HG03565 (cell line): ENCODE measurements around the gene KIF19.

Source experiments
- ATAC-seq: cut with Tn5 transposase; IDR thresholded peaks from one replicate; pipeline ENCODE4 v1.9.1; 2021; ENCODE audit warnings: mild to moderate bottlenecking, moderate library complexity; ENCODE audit not compliant: unreplicated experiment

The KIF19 gene

DNA sequence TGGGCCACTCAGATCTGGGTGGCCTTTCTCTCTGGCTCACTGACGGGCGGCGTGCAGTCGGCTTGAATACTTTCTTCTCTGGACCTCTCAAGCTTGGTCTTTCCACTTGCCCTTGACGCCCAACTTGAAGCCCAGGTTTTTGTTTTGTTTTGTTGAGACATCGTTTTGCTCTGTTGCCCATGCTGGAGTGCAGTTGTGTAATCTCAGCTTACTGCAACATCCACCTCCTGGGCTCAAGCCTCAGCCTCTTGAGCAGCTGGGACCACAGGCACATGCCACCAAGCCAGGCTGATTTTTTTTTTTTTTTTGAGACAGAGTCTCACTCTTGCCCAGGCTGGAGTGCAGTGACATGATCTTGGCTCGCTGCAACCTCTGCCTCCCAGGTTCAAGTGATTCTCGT, 22.7 kb upstream of the KIF19 start:
- no peak for ATAC-seq

DNA sequence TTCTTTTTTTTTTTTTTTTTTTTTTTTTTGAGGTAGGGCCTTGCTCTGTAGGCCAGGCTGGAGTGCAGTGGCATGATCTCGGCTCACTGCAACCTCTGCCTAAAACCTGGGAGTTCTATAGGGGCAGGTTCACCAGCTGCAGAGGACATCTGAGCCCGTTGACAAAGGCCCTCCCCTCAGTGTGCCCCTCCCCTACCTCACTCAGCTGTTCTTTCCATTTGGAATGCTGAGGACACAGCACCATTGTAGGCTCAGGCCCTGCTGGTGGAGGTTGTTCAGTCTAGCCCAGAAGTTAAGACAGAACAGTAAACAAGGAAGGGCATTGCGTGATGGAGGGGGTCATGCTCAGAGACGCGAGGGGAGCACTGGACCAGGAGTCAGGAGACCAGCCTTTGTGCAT, 21.8 kb upstream of the KIF19 start:
- ATAC-seq, result no peak

DNA sequence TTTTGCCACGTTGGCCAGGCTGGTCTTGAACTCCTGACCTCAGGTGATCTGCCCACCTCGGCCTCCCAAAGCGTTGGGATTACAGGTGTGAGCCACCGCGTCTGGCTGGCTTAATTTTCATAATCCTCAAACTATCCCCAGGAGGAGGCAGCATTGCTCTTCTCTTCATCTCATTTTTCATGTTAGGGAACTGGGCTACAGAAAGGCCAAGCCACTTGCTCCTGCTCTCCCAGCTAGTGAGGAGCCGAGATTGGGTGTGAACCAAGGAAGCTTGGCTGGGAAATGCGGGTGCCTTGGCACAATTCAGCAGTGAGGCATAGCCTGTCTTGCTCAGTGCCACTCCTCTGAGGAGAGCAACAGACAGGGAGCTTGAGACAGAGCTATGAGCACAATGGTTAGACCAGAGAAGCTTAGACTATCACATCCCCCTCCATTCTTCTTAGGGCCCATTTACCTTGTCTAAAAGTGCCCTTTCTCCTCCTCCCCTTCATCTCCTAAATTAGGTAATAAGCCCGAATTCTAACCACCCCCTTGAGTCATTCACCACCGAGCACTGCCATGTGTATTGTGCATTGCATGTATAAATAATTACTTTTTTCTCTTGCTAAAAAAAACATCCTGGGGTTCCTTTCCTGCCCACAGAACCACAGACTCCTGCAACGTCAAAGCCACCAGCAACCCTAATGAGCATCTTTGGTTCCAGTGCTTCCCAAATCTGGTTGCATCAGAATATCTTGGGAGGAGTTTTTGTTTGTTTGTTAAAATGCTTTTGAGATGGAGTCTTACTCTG, 20.0 kb upstream of the KIF19 start:
- ATAC-seq, result no peak

DNA sequence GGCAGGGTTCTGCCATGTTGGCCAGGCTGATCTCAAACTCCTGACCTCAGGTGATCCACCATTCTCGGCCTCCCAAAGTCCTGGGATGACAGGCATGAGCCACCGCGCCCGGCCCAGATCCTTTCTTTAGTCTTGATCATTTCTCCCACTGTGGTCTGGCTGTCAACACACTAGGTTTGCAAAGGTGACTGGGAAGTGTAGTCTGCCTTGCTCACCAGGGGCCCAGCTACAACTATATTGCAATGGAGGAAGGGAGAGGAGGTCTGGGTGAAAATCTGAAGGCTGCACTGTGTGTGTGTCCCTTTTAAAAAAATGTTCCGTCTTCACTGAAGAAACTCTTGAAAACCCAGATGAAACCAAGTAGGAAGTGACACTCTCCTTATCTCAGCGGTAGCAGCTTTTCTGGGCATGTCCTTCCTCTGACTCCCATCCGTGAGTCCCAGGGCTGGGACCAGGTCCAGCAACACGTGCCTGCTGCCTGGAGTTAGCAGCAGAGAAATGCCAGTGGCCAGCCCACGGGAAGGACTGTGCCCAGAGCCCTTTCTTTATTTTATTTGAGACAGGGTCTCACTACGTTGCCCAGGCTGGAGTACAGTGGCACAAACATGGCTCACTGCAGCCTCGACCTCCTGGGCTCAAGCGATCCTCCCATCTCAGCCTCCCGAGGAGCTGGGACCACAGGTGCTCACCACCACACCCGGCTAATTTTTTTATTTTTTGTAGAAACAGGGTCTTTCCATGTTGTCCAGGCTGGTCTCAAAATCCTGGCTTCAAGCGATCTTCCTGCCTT, 17.8 kb upstream of the KIF19 start:
- no peak for ATAC-seq

DNA sequence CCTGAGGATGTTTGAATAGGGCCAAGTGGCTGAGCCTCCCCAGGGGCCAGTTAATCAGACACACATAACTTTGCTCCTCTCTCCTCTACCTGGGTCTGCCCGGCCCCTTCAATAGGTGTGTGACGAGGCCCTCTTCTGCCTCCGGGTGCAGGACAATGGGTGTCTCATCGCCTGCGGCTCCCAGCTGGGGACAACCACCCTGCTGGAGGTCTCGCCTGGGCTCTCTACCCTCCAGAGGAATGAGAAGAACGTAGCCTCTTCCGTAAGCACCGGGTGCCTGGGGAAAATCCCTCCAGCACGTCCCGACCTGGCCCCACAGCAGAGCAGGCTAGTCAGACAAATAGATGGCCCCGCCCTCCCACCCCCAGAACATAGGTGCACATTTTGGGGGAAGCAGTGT, 16.1 kb upstream of the KIF19 start:
- no peak for ATAC-seq

DNA sequence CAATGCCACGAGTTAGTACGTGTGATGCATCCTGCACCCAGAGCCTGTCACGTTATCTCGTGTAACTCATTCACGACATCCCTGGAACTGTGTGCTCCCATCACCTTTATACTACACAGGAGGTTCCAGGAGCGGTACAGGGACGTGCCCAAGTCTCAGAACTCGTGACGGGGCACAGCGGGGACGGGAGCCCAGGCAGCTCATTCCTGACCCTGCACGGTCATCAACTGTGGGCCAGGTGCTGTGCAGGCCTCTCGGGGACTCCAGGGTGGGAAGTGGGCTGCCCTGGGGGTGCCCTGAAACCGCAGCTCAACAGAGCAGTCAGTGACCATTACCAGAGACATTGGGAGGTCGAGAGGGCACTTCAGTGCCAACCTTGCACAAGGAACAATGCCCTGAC, 11.1 kb upstream of the KIF19 start:
- no peak for ATAC-seq

DNA sequence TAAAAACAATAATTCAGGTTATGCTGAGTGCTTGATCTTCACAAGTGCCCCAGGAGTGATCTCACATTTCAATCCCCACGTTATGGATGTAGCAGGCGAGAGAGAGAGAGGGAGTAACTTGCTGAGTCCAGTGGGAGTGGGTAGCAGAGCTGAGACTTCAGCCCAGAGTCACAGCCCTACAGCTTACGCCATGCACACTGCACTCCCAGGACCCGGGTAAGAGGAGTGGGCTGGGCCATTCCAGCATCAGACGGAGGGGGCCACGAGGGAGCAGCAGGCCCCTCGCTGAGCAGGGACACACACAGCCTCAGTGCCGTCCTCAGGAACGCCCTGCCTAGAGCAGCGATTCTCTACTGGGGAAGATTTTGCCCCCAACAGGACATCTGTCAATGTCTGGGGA, 9.8 kb upstream of the KIF19 start:
- no peak for ATAC-seq

DNA sequence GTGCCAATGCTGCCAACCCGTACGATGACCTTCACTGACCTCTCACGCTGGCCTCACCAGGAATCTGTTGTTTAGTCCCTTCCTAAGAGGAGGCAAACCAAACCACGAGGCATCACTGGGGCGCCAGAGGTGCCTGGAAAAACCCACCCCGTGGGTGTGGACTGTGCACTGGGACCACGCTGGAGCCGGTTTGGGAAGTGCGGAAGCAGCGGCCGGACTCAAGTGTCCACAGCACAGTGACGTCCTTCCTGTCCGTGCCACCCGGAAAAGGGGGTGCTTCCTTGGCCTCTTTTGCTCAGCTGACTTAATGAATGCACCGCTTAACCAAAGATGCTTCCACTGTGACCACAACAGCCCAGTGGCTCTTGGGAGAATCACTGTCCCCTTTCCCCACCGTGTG, 9.0 kb upstream of the KIF19 start:
- no peak for ATAC-seq

DNA sequence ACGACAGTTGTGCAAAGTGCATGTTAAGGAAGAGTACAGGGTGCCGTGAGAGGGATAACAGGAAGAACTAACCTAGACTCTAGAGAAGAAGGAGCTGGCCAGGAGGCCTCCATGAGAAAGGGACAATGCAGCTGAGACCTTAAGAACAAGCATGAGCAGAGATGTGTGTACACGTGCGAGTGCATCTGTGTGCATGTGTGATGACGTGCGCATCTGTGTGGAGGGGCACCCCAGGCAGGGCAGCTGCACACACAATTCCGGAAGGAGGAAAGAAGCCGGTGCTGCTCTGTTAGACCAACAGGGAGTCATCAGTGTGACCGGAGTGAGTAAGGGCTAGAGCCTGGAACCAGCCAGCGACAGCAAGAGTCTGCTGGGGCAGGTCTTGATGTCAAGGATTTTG, 7.6 kb upstream of the KIF19 start:
- ATAC-seq, result no peak

DNA sequence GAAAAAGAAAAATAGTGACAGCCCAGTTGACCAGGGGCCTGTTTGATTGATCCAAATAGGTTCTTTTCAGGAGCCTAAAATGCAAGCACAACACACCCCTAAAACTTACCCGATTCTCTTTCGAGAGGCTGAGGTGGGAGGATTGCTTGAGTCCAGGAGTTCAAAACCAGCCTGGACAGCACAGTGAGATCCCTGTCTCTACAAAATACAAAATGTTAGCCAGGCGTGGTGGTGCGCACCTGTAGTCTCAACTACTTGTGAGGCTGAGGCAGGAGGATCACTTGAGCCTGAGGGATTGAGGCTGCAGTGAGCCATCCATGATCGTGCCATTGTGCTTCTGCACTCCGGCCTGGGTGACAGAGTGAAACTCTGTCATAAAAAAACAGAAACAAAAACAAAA, 1.5 kb upstream of the KIF19 start:
- no peak for ATAC-seq

DNA sequence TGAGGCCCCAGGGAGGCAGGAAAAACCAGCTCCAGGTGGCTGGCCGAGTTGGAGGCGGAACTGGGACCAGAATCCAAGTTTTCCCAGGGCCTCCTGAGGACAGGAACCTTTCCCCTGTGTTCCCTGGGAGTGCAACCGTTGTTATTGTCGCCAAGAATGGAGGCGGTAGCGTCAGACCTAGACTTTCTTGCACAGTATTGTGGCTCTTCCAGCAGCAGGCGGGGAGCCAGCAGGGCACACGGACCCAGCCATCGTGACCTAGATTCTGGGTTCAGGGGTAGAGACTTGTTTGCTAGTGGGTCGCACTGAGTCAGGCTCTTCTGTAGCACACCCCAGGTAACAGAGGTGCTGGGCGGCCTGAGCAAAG, 667 bp upstream of the KIF19 start:
- ATAC-seq, result no peak

DNA sequence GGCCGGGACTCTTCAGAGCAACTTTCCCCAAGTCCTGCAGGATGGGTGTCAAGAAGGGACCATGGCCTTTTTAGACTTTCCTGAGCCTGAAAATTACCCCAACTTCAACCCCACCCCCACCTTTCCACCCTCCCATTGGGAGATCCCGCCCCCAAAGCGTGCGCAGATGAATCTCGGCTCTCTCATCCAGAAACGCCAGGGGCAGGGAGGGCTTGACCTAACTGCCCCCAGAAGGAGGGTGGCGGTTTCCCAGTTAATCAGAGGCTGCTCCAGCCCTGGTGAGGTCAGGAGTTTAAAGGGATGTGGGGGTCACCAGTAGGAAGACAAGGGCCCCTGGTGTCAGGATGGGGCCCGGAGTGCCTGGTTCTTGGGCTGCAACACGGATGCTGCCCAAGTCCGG, 480 bp downstream of the KIF19 start:
- ATAC-seq, result no peak

DNA sequence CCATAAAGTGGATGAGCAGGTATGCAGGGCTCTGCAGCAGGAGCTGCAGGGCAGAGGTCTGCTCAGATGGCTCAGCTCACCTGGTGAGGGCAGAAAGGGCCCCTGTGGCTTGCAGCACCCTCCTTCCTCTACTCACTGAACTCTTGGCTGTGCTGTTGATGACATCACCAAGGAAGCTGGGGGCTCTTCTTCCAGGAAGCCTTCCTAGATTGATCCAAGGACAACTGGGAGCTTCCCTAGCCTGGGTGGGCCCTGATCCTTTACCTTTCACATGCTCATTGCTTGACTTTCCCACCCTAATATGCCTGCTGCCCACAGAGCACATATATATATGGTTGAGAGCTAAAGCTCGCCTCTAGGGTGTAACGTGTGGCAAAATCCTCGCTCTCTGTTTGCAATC, 2.5 kb downstream of the KIF19 start:
- ATAC-seq, result no peak

DNA sequence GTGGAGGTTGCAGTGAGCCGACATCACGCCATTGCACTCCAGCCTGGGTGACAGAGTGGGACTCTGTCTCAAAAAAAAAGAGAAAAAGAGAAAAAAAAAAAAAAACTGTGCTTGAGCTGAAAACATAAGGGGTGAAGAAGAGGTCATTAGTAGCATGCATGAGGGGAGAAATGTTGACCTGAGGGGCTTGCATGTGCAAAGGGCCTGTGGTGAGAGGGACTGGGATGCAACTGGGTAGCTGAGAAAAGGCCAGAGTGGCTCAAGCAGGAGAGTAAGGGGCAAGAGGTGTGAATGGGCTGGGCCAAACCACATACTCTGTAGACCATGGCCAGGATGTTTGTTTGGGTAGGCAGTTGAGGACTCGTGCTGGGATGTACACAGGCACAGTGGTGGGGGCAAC, 3.4 kb downstream of the KIF19 start:
- ATAC-seq, result no peak

DNA sequence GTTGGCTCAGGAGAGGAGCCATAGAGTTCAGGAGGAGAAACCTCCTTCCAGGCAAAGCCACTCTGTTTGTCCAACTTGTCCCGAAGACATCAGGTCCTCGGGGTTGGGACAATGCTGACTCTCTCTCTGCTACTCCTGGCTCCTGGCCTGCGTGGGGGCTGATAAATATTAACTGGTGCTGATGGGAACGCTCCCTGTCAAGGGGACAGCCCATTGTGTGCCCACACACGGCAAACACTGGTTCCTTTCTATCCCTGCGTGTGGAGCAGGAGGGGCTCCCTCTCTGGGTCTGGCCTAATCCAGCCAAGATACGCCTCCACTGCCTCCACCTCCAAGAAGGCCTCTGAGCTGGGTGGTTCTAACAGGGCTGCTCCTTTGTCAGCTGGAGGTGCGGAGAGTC, 4.4 kb downstream of the KIF19 start:
- no peak for ATAC-seq

DNA sequence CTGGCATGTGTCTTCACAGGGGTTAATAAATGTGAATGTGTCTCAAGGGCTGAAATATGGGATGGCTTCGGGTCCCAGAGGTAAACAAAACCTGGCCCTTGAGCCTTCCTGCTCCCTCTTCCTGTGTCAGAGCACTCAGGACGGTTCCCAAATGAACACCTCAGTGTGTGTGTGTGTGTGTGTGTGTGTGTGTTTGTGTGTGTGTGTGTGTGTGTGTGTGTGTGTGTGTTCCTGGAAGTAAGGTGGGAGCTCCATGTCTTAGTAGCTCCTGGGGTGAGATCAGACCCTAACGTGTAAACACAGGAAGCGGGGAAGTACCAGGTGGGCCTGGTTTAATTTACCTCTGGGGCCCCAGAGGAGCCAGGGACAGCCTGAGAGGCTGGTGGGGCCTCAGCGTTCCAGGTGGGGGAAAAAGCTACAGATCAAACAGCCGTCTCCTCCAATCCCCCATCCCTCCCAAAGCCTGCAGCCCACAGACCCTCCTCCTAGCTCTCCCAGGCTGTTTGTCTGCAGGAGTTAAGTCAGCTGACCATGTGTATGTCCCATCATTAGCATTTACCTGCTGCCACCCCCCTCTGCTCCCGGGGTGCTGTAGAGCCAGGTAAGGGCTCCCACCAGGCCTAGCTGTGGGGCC, 6.1 kb downstream of the KIF19 start:
- no peak for ATAC-seq

DNA sequence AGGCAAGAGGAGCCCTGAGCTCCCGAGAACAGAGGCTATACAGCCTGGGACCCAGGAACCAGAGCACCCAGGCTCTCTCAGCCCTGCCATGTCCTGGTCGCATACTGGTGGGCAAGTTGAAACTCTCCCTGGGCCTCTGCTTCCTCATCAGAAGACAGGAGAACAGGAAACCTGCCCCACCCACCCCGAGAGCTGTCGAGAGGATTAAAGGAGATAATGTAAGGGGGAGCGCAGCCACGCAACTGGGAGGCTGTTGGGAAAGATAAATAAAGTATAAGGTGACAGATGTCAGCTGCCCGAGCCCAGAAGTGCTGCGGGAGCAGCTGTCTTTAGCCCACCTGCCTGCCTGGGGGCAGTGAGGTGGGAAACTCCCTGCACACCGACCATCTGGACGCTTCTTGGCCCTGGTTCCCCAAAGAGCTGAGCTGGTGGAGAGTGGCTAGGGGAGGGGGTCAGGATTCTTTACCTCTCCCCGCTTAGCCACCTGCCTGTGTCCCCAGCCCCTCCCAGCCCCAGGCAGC, 6.8 kb downstream of the KIF19 start:
- no peak for ATAC-seq

DNA sequence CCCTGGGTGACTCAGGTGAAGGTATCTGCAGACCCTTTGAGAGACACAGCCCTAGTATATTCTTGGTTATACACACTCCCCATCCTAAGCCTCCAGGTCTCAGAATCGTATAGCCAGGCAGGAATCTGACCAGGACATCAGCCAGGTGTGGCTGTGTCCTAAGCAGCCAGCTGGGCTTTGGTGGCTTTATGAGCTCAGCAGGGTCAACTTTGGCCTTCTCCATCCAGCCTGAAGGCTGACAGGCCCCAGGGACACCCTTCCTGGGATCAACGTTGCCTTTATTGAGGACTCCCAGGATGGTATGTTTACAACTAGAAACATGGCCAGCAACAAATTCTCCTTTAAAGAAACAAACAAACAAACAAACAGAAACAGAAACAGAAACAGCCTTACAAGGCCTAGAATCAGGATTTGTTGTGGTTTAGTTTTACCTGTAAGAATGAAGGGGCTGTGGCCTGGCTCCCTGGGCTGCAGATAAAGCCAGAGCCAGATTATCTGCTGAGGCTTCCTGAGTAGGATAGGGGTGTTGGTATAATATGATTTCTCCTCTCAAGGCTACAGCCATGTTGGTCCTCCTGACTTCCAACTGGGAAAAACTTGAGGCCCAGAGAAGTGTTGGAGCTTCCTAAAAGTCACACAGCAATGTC, 8.5 kb downstream of the KIF19 start:
- ATAC-seq, result no peak

DNA sequence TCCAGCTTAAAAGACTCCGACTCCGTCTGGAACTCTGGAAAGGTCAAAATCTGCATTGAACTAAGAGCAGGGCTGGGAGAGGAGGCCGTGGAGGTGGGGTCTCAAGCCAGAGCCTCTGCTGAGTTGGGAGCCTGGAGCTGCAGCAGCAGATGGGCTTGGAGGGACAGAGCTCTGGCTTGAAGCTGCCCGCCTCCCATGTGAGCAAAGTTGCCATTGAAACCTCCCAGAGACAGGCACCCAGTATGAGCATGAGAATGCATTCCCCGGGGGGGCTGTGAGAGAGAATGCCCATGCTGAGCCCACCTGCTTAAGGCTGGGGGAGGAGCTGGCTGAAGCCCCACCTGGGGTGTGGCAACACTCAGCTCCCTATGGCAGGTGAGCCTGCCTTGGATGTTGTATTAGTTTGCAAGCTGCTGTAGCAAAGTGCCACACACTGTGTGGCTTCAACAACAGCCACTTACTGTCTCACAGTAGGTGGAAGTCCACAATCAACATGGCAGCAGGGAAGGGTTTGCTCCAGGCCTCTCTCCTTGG, 9.6 kb downstream of the KIF19 start:
- no peak for ATAC-seq

DNA sequence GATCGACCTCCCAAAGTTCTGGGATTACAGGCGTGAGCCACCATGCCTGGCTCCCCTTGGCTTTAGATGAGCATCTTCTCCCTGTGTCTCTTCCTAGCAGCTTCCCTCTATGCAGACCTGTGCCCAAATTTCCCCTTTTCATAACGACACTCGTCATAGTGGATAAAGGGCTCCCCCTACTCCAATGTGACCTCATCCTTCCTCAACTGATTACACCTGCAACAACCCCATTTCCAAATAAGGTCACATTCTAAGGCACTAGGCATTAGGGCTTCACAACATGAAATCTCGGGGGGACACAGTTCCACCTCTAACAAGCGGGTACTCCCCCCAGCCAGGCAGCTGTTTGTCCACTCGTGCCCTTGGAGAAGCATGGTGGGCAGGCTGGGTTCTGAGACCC, 10.3 kb downstream of the KIF19 start:
- ATAC-seq, result no peak

DNA sequence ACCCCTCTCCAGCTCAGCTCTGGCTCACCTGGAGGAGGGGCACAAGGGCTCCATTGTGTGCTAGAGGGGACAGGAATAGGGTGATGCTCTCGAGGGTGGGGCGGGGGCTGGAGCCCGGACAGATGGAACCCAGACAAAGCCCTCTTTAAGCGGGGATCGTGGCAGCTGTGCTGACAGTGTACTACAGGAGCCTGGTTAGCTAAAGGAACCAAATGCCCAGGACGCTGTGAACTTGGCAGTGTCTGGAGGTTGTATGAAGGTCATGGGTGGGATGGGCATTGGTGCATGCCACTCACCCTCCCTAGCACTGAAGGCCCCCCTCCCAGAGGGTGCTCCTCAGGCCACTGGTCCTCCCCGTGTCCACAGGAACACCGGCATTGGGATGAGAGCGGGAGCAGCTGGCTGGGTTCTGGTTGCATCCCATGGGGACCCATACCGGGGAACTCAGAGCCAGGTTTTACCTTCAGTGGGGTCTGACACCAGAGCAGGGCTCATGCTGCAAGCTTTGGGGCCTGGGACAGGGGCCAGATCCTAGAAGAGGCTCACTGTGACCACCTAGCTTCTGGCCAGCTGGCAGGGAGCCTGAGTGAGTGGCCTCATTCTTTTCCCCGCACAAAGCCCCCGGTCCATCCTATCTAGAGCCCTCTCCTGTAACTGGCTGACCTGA, 11.9 kb downstream of the KIF19 start:
- ATAC-seq, result no peak
